ENCODE measurements around the gene GMPPB.

GMPPB gene

DNA sequence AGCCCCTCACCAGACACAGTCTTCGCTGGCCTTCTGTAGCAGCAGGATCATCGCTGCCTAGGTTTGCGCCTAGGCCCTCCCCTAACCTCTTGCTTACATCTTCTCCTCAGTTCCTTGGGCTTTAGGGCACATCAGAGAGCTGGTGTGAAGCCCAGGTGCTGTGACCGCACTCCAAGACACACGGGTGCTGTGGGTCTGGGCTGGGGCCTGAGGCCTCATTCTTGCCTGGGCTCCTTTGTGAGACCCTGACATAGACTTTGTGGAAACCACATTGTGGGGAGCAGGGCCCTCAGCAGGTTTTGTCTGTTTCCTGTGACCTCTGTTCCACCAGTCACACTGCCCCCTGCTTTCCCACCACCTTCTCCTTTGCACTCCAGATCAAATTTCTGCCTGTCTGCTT, 12.3 kb downstream of the GMPPB start:
- Histone ChIP-seq H3K4me3 (ENCODE audit: low read length) (no peak overlapping the region), H3K4me1 (ENCODE audit: control insufficient read depth, insufficient read depth, low read length) (no peaks in the 10 kb centered on the region), H3K27me3 (ENCODE audit: control insufficient read depth, insufficient read depth, low read length) (no peaks in the 10 kb centered on the region), H3K9ac (ENCODE audit: low read depth, low read length) (no peak overlapping the region), H3K36me3 (ENCODE audit: insufficient read depth, low read length) (peaks cover 6% of the 10 kb centered on the region), H3K4me2 (ENCODE audit: low read length) (no peak overlapping the region), H3K9me3 (replicated peaks; ENCODE audit: low read length) (no peaks in the 10 kb centered on the region)

DNA sequence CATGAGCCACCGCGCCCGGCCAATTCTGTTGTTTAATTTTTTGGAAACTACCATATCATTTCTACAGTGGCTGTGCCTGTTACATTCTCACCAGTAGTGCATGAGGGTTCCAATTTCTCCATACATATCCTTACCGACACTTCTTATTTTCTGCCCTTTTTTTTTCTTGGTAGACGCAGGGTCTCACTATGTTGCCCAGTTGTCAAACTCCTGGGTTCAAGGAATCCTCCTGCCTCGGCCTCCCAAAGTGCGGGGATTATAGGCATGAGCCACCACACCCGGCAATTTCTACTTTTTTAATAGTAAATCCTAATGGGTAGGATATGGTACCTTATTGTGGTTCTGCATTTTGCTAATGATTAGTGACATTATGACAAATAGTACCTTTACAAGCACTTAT, 13.9 kb downstream of the GMPPB start:
- H3K4me1 ChIP-seq (ENCODE audit: control insufficient read depth, insufficient read depth, low read length): no peaks in the 10 kb centered on the region
- H3K36me3 ChIP-seq (ENCODE audit: insufficient read depth, low read length): peaks cover 9% of the 10 kb centered on the region
- H3K4me3 ChIP-seq (ENCODE audit: low read length): no peak overlapping the region
- H3K27me3 ChIP-seq (ENCODE audit: control insufficient read depth, insufficient read depth, low read length): no peaks in the 10 kb centered on the region
- H3K4me2 ChIP-seq (ENCODE audit: low read length): no peak overlapping the region
- no peak overlapping the region for H3K9ac ChIP-seq (ENCODE audit: low read depth, low read length)
- no peaks in the 10 kb centered on the region for H3K9me3 ChIP-seq (replicated peaks; ENCODE audit: low read length)

DNA sequence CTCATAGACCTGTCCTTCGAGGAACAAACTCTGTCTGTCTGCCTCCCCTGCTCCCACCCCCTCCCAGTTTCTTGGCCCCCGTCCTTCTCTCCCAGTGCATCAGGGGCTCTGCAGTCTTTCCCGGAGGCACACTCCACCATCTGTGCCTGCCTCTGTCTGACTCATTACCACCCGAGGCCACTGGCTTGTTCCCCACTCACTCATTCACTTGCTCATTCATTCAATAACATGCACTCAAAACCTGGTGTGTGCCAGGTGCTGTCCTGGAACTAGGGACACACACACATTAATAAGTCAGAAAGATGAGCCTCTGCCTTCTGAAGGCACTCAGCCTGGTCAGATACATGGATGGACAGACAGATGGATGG, 16.7 kb downstream of the GMPPB start:
- Histone ChIP-seq H3K9ac (ENCODE audit: low read depth, low read length) (no peak overlapping the region), H3K36me3 (ENCODE audit: insufficient read depth, low read length) (peaks cover 14% of the 10 kb centered on the region), H3K4me1 (ENCODE audit: control insufficient read depth, insufficient read depth, low read length) (no peaks in the 10 kb centered on the region), H3K27me3 (ENCODE audit: control insufficient read depth, insufficient read depth, low read length) (no peaks in the 10 kb centered on the region), H3K4me3 (ENCODE audit: low read length) (no peak overlapping the region), H3K4me2 (ENCODE audit: low read length) (no peak overlapping the region), H3K9me3 (replicated peaks; ENCODE audit: low read length) (no peaks in the 10 kb centered on the region)

DNA sequence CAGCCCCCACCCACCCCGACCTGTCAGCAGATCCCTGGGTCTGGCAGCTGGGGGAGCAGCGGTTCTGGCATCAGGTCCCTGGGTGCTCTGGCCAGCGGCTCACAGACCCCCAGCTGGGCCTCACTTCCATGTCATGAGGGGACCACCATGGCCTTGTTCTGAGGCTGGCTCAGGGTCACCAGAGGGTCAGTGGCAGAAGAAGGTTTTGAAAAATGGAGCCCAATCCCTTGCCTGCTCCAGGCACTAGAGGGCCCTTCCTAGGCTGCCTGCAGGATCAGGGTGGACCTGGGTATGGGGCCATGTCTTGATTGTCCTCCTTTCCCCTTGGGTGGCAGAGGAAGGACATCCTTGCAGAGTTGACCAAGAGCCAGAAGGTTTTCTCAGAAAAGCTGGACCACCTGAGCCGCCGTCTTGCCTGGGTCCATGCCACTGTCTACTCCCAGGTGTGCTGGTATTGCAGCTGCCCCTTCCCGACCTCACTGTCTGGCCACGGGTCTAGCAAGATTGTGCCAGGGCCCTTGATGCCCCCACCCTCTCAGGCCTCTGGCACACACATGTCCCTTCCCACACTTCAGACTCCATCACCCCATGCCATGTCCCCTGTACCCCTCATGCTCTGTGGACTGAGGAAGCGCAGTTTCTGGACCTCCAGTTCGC, 17.2 kb downstream of the GMPPB start:
- Histone ChIP-seq H3K4me1 (ENCODE audit: control insufficient read depth, insufficient read depth, low read length) (no peaks in the 10 kb centered on the region), H3K9ac (ENCODE audit: low read depth, low read length) (no peak overlapping the region), H3K27me3 (ENCODE audit: control insufficient read depth, insufficient read depth, low read length) (no peaks in the 10 kb centered on the region), H3K4me2 (ENCODE audit: low read length) (no peak overlapping the region), H3K9me3 (replicated peaks; ENCODE audit: low read length) (no peaks in the 10 kb centered on the region), H3K4me3 (ENCODE audit: low read length) (no peak overlapping the region), H3K36me3 (ENCODE audit: insufficient read depth, low read length) (peaks cover 17% of the 10 kb centered on the region)

DNA sequence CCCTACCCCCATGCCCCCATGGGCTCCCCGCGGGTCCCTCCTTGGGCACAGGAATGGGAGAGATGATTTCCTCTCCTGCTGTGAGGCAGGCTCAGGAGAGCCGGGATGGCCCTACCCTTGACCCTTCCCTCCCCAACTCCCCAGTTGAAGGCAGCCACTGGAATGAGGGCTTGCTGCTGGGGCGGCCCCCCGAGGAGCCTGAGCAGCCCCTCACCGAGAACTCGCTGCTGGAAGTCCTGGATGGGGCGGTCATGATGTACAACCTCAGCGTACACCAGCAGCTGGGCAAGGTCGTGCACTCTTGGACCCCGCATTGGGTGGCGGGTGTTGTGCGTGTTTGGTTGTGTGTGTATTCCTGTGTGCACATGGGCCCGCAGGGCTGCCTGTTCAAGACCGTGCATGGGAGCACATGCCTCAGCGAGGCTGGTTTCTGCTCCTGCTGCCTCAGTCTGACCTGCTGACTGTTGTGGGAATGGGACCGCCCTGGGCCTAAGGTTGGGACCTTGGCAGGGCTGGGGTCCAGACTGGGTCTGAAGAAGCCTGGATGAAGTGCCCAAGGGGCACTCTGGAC, 18.3 kb downstream of the GMPPB start:
- Histone ChIP-seq H3K27me3 (ENCODE audit: control insufficient read depth, insufficient read depth, low read length) (no peaks in the 10 kb centered on the region), H3K4me3 (ENCODE audit: low read length) (no peak overlapping the region), H3K4me1 (ENCODE audit: control insufficient read depth, insufficient read depth, low read length) (no peaks in the 10 kb centered on the region), H3K9ac (ENCODE audit: low read depth, low read length) (no peak overlapping the region), H3K36me3 (ENCODE audit: insufficient read depth, low read length) (peaks cover 28% of the 10 kb centered on the region), H3K4me2 (ENCODE audit: low read length) (no peak overlapping the region), H3K9me3 (replicated peaks; ENCODE audit: low read length) (no peaks in the 10 kb centered on the region)

DNA sequence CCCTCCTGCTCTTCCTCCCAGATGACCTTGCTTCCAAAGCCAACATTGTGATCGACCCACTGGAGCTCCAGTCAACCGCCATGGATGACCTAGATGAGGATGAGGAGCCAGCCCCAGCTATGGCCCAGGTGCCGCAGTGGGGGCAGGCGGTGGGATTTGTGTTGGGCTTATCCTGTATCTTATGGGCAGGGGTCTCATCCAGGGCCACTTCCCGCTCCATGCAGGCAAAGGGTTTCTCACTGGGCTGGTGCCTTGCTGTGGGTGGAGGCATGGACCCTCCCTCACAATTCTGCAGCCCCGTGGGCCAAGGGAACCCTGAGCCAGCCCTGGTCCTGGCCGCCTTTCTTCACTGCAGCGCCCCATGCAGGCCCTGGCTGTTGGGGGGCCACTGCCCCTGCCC, 19.1 kb downstream of the GMPPB start:
- H3K4me1 ChIP-seq (ENCODE audit: control insufficient read depth, insufficient read depth, low read length): no peaks in the 10 kb centered on the region
- no peaks in the 10 kb centered on the region for H3K27me3 ChIP-seq (ENCODE audit: control insufficient read depth, insufficient read depth, low read length)
- H3K4me3 ChIP-seq (ENCODE audit: low read length): no peak overlapping the region
- peaks cover 34% of the 10 kb centered on the region for H3K36me3 ChIP-seq (ENCODE audit: insufficient read depth, low read length)
- no peak overlapping the region for H3K9ac ChIP-seq (ENCODE audit: low read depth, low read length)
- H3K9me3 ChIP-seq (replicated peaks; ENCODE audit: low read length): no peaks in the 10 kb centered on the region
- H3K4me2 ChIP-seq (ENCODE audit: low read length): no peak overlapping the region

DNA sequence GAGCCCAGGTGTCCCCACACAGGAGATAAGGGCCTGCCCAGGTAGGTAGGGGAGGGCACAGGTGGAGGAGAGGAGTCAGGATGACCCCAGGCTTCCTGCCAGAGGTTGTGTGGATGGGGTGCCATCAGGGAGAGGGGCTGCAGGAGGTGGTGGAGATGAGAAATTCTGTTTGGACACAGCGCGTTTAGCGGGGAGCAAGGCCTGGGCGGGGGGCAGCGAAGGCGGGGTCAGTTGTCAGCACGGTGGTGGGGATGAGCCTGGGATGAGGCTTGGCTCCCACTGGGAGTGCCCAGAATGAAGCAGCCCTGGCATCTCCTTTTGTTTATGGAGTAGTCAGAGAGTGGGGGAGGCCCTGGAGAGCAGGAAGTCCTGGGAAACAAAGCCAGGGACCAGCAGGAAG, 19.8 kb downstream of the GMPPB start:
- Histone ChIP-seq H3K27me3 (ENCODE audit: control insufficient read depth, insufficient read depth, low read length) (no peaks in the 10 kb centered on the region), H3K9ac (ENCODE audit: low read depth, low read length) (no peak overlapping the region), H3K4me1 (ENCODE audit: control insufficient read depth, insufficient read depth, low read length) (no peaks in the 10 kb centered on the region), H3K36me3 (ENCODE audit: insufficient read depth, low read length) (peaks cover 36% of the 10 kb centered on the region), H3K4me2 (ENCODE audit: low read length) (no peak overlapping the region), H3K9me3 (replicated peaks; ENCODE audit: low read length) (no peaks in the 10 kb centered on the region), H3K4me3 (ENCODE audit: low read length) (no peak overlapping the region)

DNA sequence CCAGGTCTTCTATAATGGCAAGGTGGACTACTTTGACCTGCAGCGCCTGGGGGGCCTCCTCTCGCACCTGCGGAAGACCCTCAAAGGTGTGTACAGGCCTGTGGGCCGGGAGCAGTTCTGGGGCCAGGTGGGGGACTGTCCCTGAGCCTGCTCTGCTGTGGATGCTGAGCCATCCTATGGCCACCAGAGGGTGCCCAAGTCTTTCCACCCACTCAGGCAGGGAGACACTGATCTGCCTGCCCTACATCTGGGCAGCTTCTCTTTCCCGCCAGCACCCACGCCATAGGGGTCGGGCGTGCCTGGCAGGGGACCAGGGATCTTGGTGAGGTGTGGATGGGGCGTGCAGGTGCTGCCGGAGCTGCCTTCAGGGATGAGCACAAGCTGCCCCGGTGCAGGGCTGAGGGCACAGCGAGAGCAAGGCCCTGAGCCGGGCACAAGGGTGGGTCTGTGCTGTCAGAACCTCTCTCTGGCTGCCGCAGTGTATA, 20.3 kb downstream of the GMPPB start:
- no peak overlapping the region for H3K4me2 ChIP-seq (ENCODE audit: low read length)
- H3K27me3 ChIP-seq (ENCODE audit: control insufficient read depth, insufficient read depth, low read length): no peaks in the 10 kb centered on the region
- H3K4me1 ChIP-seq (ENCODE audit: control insufficient read depth, insufficient read depth, low read length): no peaks in the 10 kb centered on the region
- H3K4me3 ChIP-seq (ENCODE audit: low read length): no peak overlapping the region
- H3K36me3 ChIP-seq (ENCODE audit: insufficient read depth, low read length): peaks cover 36% of the 10 kb centered on the region
- no peaks in the 10 kb centered on the region for H3K9me3 ChIP-seq (replicated peaks; ENCODE audit: low read length)
- no peak overlapping the region for H3K9ac ChIP-seq (ENCODE audit: low read depth, low read length)

DNA sequence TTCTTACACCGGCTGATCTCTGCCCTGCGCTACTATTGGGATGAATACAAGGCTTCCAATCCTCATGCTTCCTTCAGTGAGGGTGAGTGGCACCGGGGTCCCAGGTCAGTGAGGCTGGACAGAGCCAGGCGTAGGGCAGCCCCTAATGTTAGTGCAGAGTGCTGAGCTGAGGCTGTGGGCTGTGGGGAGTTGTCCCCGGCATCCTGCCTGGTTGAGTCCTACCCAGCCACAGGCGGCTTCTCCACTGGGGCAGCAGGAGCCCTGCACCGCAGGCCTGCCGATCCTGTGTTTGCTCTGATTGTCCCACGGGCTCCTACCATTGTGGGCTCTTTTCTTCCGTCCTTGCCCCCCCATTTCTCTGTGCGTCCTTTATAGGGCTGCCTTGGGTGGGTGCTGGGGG, 21.1 kb downstream of the GMPPB start:
- no peaks in the 10 kb centered on the region for H3K4me1 ChIP-seq (ENCODE audit: control insufficient read depth, insufficient read depth, low read length)
- peaks cover 36% of the 10 kb centered on the region for H3K36me3 ChIP-seq (ENCODE audit: insufficient read depth, low read length)
- no peaks in the 10 kb centered on the region for H3K9me3 ChIP-seq (replicated peaks; ENCODE audit: low read length)
- H3K4me3 ChIP-seq (ENCODE audit: low read length): no peak overlapping the region
- H3K9ac ChIP-seq (ENCODE audit: low read depth, low read length): no peak overlapping the region
- H3K4me2 ChIP-seq (ENCODE audit: low read length): no peak overlapping the region
- H3K27me3 ChIP-seq (ENCODE audit: control insufficient read depth, insufficient read depth, low read length): no peaks in the 10 kb centered on the region

DNA sequence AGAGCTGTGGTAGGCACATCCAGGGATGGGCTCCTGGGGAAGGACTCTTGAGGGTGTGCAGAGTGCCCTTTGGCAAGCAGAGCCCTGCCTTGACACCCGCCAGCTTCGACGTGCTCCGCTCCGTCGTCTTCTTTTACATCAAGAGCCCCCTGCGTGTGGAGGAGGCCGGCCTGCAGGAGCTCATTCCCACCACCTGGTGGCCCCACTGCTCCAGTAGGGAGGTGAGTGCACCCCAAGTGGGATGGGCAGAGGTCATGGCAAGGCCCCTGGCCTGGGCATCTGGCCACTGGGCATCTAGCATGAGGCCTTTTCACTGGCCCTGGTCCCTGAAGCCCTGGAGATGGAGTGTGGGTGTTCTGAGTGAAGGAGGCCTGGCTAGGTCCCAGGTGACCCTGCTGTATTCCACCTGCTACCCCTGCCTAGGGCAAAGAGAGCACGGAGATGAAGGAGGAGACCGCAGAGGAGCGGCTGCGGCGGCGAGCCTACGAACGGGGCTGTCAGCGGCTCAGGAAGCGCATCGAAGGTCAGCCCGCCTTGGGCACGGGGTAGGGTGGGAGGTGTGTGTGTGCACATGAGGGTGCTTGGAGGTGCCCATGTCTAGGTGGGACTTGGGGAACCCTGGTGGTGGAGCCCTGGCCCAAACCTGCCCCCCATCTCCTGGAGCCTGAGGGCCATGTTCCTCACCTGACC, 22.2 kb downstream of the GMPPB start:
- Histone ChIP-seq H3K36me3 (ENCODE audit: insufficient read depth, low read length) (peaks cover 35% of the 10 kb centered on the region), H3K9me3 (replicated peaks; ENCODE audit: low read length) (no peaks in the 10 kb centered on the region), H3K4me1 (ENCODE audit: control insufficient read depth, insufficient read depth, low read length) (no peaks in the 10 kb centered on the region), H3K27me3 (ENCODE audit: control insufficient read depth, insufficient read depth, low read length) (no peaks in the 10 kb centered on the region), H3K9ac (ENCODE audit: low read depth, low read length) (no peak overlapping the region), H3K4me3 (ENCODE audit: low read length) (no peak overlapping the region), H3K4me2 (ENCODE audit: low read length) (no peak overlapping the region)

DNA sequence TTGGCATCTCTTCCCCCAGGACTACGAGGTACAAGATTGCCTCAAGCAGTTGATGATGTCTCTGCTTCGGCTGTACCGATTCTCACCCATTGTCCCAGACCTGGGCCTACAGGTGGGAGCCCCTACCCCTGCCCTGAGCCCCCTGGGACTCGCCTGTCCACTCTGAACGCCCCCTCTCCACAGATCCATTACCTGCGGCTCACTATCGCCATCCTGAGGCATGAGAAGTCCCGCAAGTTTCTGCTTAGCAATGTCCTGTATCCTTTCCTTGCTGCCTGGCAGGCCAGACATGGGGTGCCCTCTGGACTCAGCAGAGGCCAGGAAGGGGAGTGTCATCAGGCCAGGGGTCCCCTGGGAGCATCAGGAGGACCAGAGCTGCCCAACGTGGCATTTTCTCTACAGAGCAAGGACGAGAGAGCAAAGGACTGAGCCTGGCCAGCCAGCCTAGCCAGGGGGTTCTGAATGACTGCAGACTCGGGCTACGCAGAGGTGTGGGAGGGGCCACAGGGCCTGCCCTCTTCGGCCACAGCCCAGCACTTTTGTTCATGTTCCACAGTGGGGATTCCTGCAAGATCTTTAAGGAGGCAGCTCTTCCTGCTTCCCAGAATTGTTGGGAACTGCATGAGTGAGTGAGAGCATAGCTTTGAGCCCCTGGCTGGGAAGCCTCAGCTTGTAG, 23.2 kb downstream of the GMPPB start:
- no peaks in the 10 kb centered on the region for H3K9me3 ChIP-seq (replicated peaks; ENCODE audit: low read length)
- H3K9ac ChIP-seq (ENCODE audit: low read depth, low read length): no peak overlapping the region
- no peak overlapping the region for H3K4me3 ChIP-seq (ENCODE audit: low read length)
- no peaks in the 10 kb centered on the region for H3K27me3 ChIP-seq (ENCODE audit: control insufficient read depth, insufficient read depth, low read length)
- H3K4me2 ChIP-seq (ENCODE audit: low read length): no peak overlapping the region
- peaks cover 32% of the 10 kb centered on the region for H3K36me3 ChIP-seq (ENCODE audit: insufficient read depth, low read length)
- no peaks in the 10 kb centered on the region for H3K4me1 ChIP-seq (ENCODE audit: control insufficient read depth, insufficient read depth, low read length)
